T47D (cell line): ENCODE data around the gene FAF1.

Experiments used
- DNase-seq, 2 experiments: peaks; one replicate each; pipeline versions ENCODE4 v3.0.0 to v3.0.0-alpha.2; 2011 to 2012; ENCODE audit warnings: low read depth in 1 of 2, low spot score in 1 of 2
- JUND ChIP-seq: IDR thresholded peaks from 2 replicates; pipeline ENCODE4 v1.6.1; 2012; ENCODE audit warnings: low read depth
- in situ Hi-C: cut with HindIII; loops from 2 replicates; pipeline ENCODE4 v1.10.0; 2016; ENCODE audit warnings: low sequenced_read_pairs, low pct_unique_long_range_greater_than_20kb

Gene FAF1

GRCh38 chr1:50417946-50418599 lies 542.0 kb downstream of the FAF1 start:
- no peak for TF ChIP-seq JUND

GRCh38 chr1:50417507-50417906 lies 542.6 kb downstream of the FAF1 start:
- no peak for TF ChIP-seq JUND
- in situ Hi-C loops = no loop called here
- DNase-seq = no peak

More at GRCh38 chr1:50417946-50418599, 542.0 kb downstream of the FAF1 start:
- in situ Hi-C loops = no loop called here
- no peak for DNase-seq

GRCh38 chr1:50416553-50417453 lies 543.3 kb downstream of the FAF1 start:
- no peak for TF ChIP-seq JUND
- in situ Hi-C loops = no loop called here
- DNase-seq = no peak

GRCh38 chr1:50416150-50416527 lies 543.9 kb downstream of the FAF1 start:
- in situ Hi-C loops = no loop called here
- no peak for TF ChIP-seq JUND
- no peak for DNase-seq

- in situ Hi-C loops = no loop called here
- no peak for DNase-seq
- no peak for TF ChIP-seq JUND
Observed at GRCh38 chr1:50415235-50416149, 544.6 kb downstream of the FAF1 start.

- no peak for DNase-seq
- TF ChIP-seq JUND = no peak
- in situ Hi-C loops = no loop called here
Observed at GRCh38 chr1:50414853-50415234, 545.2 kb downstream of the FAF1 start.

GRCh38 chr1:50412813-50413476 lies 547.1 kb downstream of the FAF1 start:
- DNase-seq = no peak
- in situ Hi-C loops = no loop called here
- no peak for TF ChIP-seq JUND

GRCh38 chr1:50405814-50406213 lies 554.3 kb downstream of the FAF1 start:
- DNase-seq = no peak
- in situ Hi-C loops = no loop called here
- no peak for TF ChIP-seq JUND

GRCh38 chr1:50393522-50394120 lies 566.4 kb downstream of the FAF1 start:
- in situ Hi-C loops = no loop called here
- DNase-seq = no peak
- TF ChIP-seq JUND = no peak
